ENCODE results near the gene MDN1. TPM values are rescaled to one million over a fixed set of nuclear protein-coding genes. Genes with fewer than 3 reads are reported as not detected.

The MDN1 gene
- total RNA-seq, 1 experiment from 2014 or later = 117 TPM

DNA sequence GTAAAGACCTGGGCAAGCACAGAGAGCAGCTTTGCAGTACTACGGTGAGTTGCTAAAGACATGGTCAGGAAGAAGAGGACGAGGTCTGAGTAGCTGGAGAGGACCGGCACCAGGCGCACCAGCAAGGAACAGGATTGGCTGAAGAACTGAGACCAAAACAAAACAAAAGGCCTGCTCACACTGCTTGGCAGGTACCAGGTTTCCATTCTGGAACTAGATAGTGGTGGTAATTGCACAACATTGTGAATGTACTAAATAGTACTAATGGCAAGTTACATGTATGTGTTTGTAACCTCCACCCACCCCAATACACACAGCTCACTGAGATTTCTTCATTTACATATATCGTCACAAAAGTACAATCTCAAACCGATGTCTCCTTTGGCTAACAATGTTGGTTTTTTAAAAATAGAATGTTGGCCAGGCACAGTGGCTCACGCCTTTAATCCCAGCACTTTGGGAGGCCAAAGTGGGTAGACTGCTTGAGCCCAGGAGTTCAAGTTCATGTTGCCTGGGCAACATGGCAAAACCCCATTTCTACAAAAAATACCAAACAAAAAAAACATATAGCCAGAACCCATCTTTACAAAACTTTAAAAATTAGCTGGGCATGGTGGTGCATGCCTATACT lies 148.5 kb downstream of the MDN1 start:
- Mint-ChIP-seq H3K4me1 (peaks cover 25 to 32% of the 10 kb centered on the region in 2 experiments), H3K36me3 (ENCODE audit: insufficient read depth in 1 of 3, low read depth in 3 of 3) (peaks cover 65 to 81% (median 75%) of the 10 kb centered on the region in 3 experiments), H3K4me3 (no peak overlapping the region), H3K27ac (peak overlapping the region; percentile 85 to 94 (median 88)), H3K9me3 (no peaks in the 10 kb centered on the region), H3K27me3 (ENCODE audit: low read depth) (no peaks in the 10 kb centered on the region)
- TF ChIP-seq, protein P1, sequence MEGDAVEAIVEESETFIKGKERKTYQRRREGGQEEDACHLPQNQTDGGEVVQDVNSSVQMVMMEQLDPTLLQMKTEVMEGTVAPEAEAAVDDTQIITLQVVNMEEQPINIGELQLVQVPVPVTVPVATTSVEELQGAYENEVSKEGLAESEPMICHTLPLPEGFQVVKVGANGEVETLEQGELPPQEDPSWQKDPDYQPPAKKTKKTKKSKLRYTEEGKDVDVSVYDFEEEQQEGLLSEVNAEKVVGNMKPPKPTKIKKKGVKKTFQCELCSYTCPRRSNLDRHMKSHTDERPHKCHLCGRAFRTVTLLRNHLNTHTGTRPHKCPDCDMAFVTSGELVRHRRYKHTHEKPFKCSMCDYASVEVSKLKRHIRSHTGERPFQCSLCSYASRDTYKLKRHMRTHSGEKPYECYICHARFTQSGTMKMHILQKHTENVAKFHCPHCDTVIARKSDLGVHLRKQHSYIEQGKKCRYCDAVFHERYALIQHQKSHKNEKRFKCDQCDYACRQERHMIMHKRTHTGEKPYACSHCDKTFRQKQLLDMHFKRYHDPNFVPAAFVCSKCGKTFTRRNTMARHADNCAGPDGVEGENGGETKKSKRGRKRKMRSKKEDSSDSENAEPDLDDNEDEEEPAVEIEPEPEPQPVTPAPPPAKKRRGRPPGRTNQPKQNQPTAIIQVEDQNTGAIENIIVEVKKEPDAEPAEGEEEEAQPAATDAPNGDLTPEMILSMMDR (conservative IDR thresholded peaks at IDR 0.05) = no peak
- no peak overlapping the region for H2BK15ac ChIP-seq (ENCODE audit: low read depth, low read length)
- DNase-seq = no peak
- H3K27me3 ChIP-seq (ENCODE audit: insufficient read depth, low read length) = no peaks in the 10 kb centered on the region
- H3K4me2 ChIP-seq (ENCODE audit: insufficient read depth, insufficient read length, low read length) = no peak overlapping the region
- no peak overlapping the region for H2BK12ac ChIP-seq (ENCODE audit: insufficient read length, low read depth, low read length)
- no peaks in the 10 kb centered on the region for H3K79me2 ChIP-seq (ENCODE audit: insufficient read depth, low read length)
- peaks cover 8% of the 10 kb centered on the region for H3K4me1 ChIP-seq (ENCODE audit: insufficient read depth, low read length)
- H2BK120ac ChIP-seq (ENCODE audit: low read depth, low read length, poor library complexity, severe bottlenecking) = no peak overlapping the region
- whole genome bisulfite sequencing (ENCODE audit: extremely low coverage, insufficient read length, low lambda C conversion rate) = no CpG with 5 or more reads among the region's 7 CpGs
- no peaks in the 10 kb centered on the region for H3K23me2 ChIP-seq (ENCODE audit: insufficient read length, low read depth, low read length, poor library complexity, severe bottlenecking)
- H4K8ac ChIP-seq (replicated peaks; ENCODE audit: insufficient read length, low read depth, low read length) = no peak overlapping the region
- no peaks in the 10 kb centered on the region for H3K79me1 ChIP-seq (ENCODE audit: insufficient read depth, low read depth, low read length, poor library complexity, severe bottlenecking)
- no peaks in the 10 kb centered on the region for H4K20me1 ChIP-seq (ENCODE audit: control insufficient read depth, insufficient read depth, insufficient read length)
- peak overlapping the region; percentile 42 for H2AK5ac ChIP-seq (ENCODE audit: insufficient read length, low read length)
- H3K4ac ChIP-seq (ENCODE audit: low read depth, low read length) = no peak overlapping the region
- no peak overlapping the region for H3K18ac ChIP-seq (ENCODE audit: insufficient read length, low read depth, low read length)
- peak overlapping the region; percentile 45 for H2BK5ac ChIP-seq (ENCODE audit: insufficient read length, low read length)
- no peaks in the 10 kb centered on the region for H3K9me3 ChIP-seq (ENCODE audit: control insufficient read depth, low read depth, low read length)
- no peak overlapping the region for H3T11ph ChIP-seq (ENCODE audit: low read length)
- H3K56ac ChIP-seq (ENCODE audit: insufficient read length, low read depth, low read length) = no peak overlapping the region
- H3K9ac ChIP-seq (ENCODE audit: extremely low read depth, insufficient read length, low read length) = no peak overlapping the region
- H3K23ac ChIP-seq (ENCODE audit: insufficient read length, low read depth, low read length) = no peak overlapping the region
- H3K27ac ChIP-seq (ENCODE audit: insufficient read length, low read depth, low read length) = peak overlapping the region; percentile 64
- H4K5ac ChIP-seq (ENCODE audit: insufficient read length, low read depth, low read length) = no peak overlapping the region
- no peak overlapping the region for H3K14ac ChIP-seq (ENCODE audit: insufficient read depth, low read length)
- no peak overlapping the region for H2AFZ ChIP-seq (ENCODE audit: low read length)
- no peak overlapping the region for H2BK20ac ChIP-seq (ENCODE audit: low read depth, low read length, poor library complexity, severe bottlenecking)
- H4K91ac ChIP-seq (ENCODE audit: insufficient read length, low read depth, low read length) = no peak overlapping the region
